Esophagus squamous epithelium (tissue), 5 donors: ENCODE results near the gene ELMO1. TPM values are rescaled to one million over a fixed set of nuclear protein-coding genes. Genes with fewer than 3 reads are reported as not detected.

Experiments
- DNase-seq: peaks from one replicate; lab custom pipeline; 2025; lab: John Stamatoyannopoulos, UW
- H3K27ac ChIP-seq, 4 donors: fragments of 200-600 bp; sonication (generic); one replicate each; pipeline ENCODE4 v1.5.1; 2016 to 2019; ENCODE audit warnings: mild to moderate bottlenecking in 1 of 4
- H3K27me3 ChIP-seq, 4 donors: fragments of 200-600 bp; sonication (generic); 1 replicate in 3 of 4; 2 replicates in 1 of 4; pipeline versions ENCODE4 v1.5.1 to v1.6.0; 2017 to 2021; ENCODE audit warnings: antibody characterized with exemption in 1 of 4
- H3K36me3 ChIP-seq, 3 donors: fragments of 200-600 bp; sonication (generic); one replicate each; pipeline ENCODE4 v1.5.1; 2016 to 2019
- H3K4me1 ChIP-seq, 3 donors: fragments of 200-600 bp; sonication (generic); one replicate each; pipeline ENCODE4 v1.5.1; 2017 to 2019
- H3K4me3 ChIP-seq, 4 donors: fragments of 200-600 bp; sonication (generic); 1 replicate in 3 of 4; 2 replicates in 1 of 4; pipeline ENCODE4 v1.5.1; 2016 to 2019; ENCODE audit warnings: mild to moderate bottlenecking in 2 of 4, moderate library complexity in 1 of 4
- H3K9me3 ChIP-seq, 3 donors: fragments of 200-600 bp; sonication (generic); one replicate each; pipeline ENCODE4 v1.5.1; 2016 to 2019
- POLR2A ChIP-seq, 4 donors: fragments of 450-650 bp; IDR thresholded peaks; one replicate each; pipeline ENCODE4 v1.6.1; 2017; ENCODE audit warnings: antibody characterized with exemption in 4 of 4, mild to moderate bottlenecking in 4 of 4, moderate library complexity in 3 of 4
- WGBS, 2 donors: methylation state at CpG; one replicate each; pipeline ENCODE4 v1.1.5; 2018; 5-methylcytosine and 5-hydroxymethylcytosine counted together
- intact Hi-C: fragments of 100-400 bp; cut with DNase I; formaldehyde crosslinking; loops from one replicate; pipeline ENCODE4 v1.15.0; 2022
- total RNA-seq, 4 donors: library from RNA; depleted of rRNA; stranded (reverse); fragments of >200 nt; gene quantifications; one replicate each; pipeline ENCODE4 v1.1.0, GENCODE V29; 2016
- TF ChIP-seq, protein P1 (sequence below), 6 experiments: fragments of 450-650 bp in 4 of 6; fragments of 200-600 bp in 2 of 6; sonication (generic) in 2 of 6; IDR thresholded peaks; one replicate each; pipeline ENCODE4 v1.5.1; 2016 to 2019; ENCODE audit warnings: antibody characterized with exemption in 6 of 6, mild to moderate bottlenecking in 4 of 6, moderate library complexity in 4 of 6
- donor health status: DM: yes; HTN: yes; CAD: no.

The ELMO1 gene
- total RNA-seq, 4 donors from 2014 or later = 0.68 to 36.6 (median 11.8) TPM

DNA sequence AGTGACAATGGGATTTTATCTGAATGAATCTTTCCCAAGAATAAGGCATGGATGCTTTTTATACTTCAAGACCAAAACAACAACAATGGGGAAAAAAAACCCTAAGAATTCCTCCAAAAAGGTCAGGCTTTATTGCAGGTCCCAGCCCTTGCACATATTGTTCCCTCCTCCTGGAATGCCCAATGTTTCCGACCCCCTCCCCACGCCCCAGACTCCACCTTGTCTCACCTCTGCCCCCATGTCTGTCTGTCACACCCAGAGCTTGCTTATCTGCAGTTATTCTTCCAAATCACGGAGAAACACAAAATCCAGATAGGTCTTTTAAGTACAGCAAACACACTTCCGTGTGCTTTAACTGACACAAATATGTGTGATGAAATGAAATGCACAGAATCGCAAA lies 43.5 kb downstream of the ELMO1 start:
- Histone ChIP-seq H3K36me3 (no peaks in the 10 kb centered on the region), H3K27ac (no peak overlapping the region), H3K4me3 (no peak overlapping the region), H3K4me1 (peaks cover 0 to 26% (median 10%) of the 10 kb centered on the region in 3 donors), H3K9me3 (no peaks in the 10 kb centered on the region), H3K27me3 (no peaks in the 10 kb centered on the region)
- DNase-seq = no peak
- intact Hi-C loops = no loop called here
- TF ChIP-seq, protein P1, sequence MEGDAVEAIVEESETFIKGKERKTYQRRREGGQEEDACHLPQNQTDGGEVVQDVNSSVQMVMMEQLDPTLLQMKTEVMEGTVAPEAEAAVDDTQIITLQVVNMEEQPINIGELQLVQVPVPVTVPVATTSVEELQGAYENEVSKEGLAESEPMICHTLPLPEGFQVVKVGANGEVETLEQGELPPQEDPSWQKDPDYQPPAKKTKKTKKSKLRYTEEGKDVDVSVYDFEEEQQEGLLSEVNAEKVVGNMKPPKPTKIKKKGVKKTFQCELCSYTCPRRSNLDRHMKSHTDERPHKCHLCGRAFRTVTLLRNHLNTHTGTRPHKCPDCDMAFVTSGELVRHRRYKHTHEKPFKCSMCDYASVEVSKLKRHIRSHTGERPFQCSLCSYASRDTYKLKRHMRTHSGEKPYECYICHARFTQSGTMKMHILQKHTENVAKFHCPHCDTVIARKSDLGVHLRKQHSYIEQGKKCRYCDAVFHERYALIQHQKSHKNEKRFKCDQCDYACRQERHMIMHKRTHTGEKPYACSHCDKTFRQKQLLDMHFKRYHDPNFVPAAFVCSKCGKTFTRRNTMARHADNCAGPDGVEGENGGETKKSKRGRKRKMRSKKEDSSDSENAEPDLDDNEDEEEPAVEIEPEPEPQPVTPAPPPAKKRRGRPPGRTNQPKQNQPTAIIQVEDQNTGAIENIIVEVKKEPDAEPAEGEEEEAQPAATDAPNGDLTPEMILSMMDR (IDR thresholded peaks at IDR 0.05) = no peak
- no peak for TF ChIP-seq POLR2A (IDR thresholded peaks at IDR 0.05)
- WGBS, 2 donors = 47 to 70% methylated on average over 5 of the region's 5 CpGs

DNA sequence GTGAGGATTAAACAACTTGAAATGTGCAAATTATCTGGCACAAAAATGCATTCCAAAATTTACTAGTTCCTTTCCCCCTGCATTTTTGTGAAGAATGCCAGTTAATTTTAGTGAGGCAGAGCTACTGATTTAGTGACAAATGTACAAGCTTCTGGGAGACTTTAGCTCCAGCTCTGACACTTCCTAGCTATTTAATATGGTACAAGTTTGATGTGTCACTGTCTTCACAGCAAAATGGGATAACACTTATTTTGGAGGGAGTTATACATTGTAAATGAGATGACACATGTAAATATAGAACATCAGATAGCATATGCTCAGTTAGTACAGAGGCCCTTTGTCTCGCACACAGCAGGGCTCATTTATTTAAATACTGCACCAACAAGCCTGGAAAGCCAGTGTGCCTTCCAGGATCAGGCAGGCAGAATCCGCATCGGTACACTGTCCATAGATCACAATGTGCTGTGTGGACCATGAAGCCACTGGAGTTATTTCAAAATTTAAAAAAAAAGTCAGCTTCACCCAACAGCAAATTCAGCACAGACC lies 48.7 kb downstream of the ELMO1 start:
- WGBS, 2 donors = 79 to 87% methylated on average over 3 of the region's 3 CpGs
- Histone ChIP-seq H3K27me3 (no peaks in the 10 kb centered on the region), H3K4me3 (no peak overlapping the region), H3K9me3 (no peaks in the 10 kb centered on the region), H3K36me3 (no peaks in the 10 kb centered on the region), H3K4me1 (peaks cover 0 to under 1% (median under 1%) of the 10 kb centered on the region in 3 donors), H3K27ac (no peak overlapping the region)
- DNase-seq = no peak
- intact Hi-C loops = no loop called here
- TF ChIP-seq, protein P1 (IDR thresholded peaks at IDR 0.05) = no peak
- TF ChIP-seq POLR2A (IDR thresholded peaks at IDR 0.05) = no peak

DNA sequence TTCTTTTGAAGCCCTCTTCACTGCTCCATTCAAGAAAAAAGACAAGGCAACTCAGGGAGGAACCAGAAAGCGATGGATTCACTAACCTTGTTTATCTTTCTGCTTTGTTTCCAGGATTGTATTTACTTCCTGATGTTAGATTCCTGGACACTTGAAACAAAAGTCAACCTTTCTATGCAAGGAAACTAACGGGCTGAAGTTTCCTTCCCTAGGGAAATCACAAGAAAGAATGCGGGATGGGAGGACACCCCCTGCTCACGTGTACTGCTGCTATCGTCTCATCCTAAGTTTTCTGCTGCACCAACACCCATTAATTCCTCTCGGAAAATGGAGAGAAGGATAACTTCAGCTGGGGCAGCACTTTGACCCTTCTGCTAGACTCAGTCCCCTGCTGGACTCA lies 50.3 kb downstream of the ELMO1 start:
- Histone ChIP-seq H3K9me3 (no peaks in the 10 kb centered on the region), H3K36me3 (no peaks in the 10 kb centered on the region), H3K4me1 (no peaks in the 10 kb centered on the region), H3K27ac (no peak overlapping the region), H3K27me3 (no peaks in the 10 kb centered on the region), H3K4me3 (no peak overlapping the region)
- WGBS, 2 donors = 51 to 56% methylated on average over 6 of the region's 6 CpGs
- intact Hi-C loops = no loop called here
- TF ChIP-seq POLR2A (IDR thresholded peaks at IDR 0.05) = no peak
- TF ChIP-seq, protein P1 (IDR thresholded peaks at IDR 0.05) = no peak
- no peak for DNase-seq

DNA sequence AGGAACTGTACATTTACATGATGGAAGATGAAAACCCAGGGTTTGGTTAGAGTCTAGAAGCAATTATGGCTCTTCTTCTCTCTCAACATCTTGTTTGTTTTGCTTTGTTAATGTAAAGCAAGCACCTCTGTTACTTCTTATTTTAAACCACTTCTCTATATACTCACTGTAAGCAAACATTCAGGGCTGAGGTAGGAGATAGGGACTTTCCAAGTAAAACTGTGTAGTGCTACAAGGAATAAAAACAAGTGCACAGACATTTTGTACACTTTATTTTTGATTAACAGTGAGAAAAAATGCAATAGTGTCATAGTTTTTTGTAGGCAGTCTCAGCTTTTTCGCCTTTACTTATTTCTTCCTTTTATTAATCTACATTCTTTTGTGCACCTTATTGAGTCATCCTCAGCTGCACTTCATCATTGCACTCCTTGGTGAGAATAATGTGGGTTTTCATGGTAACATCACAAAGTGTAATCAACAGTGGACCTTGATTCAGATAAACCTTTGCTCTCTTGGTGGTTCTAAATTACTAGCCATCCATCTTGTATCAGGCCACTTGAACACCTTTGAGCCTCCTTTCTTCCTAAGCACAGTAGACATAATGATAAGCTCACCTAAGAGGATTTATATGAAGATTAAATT lies 52.9 kb downstream of the ELMO1 start:
- H3K4me3 ChIP-seq = no peak overlapping the region
- no peak for TF ChIP-seq POLR2A (IDR thresholded peaks at IDR 0.05)
- TF ChIP-seq, protein P1 (IDR thresholded peaks at IDR 0.05) = no peak
- H3K9me3 ChIP-seq = no peaks in the 10 kb centered on the region
- no peaks in the 10 kb centered on the region for H3K36me3 ChIP-seq
- no peak overlapping the region for H3K27ac ChIP-seq
- no peak for DNase-seq
- H3K4me1 ChIP-seq = peaks cover 0 to 20% (median 6%) of the 10 kb centered on the region in 3 donors
- intact Hi-C loops = no loop called here
- WGBS, 2 donors = 45 to 52% methylated on average over 1 of the region's 1 CpG
- no peaks in the 10 kb centered on the region for H3K27me3 ChIP-seq

DNA sequence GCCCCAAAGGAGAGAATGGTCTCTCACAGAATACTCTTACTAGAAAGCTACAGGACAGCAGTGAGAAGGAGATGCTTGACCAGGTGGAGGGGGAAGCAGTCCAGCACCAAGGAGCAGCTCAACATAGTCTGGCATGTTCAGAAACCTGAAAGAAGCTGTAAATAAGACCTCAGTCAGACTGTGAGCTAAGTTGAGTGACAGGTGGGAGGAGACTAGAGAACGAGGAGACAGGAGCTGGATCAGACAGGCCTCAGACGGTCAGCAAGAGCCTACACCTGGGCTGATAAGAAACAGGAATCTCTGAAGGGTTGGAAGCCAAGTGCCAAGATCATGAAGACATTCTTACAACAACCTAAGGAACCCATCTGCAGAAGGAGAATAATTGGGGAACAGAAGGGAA lies 54.5 kb downstream of the ELMO1 start:
- Histone ChIP-seq H3K4me3 (no peak overlapping the region), H3K36me3 (no peaks in the 10 kb centered on the region), H3K27ac (no peak overlapping the region), H3K27me3 (no peaks in the 10 kb centered on the region), H3K4me1 (peaks cover 0 to 33% (median 6%) of the 10 kb centered on the region in 3 donors), H3K9me3 (no peaks in the 10 kb centered on the region)
- WGBS, 2 donors = 53 to 54% methylated on average over 2 of the region's 2 CpGs
- intact Hi-C loops = no loop called here
- DNase-seq = no peak
- TF ChIP-seq, protein P1 (IDR thresholded peaks at IDR 0.05) = no peak
- no peak for TF ChIP-seq POLR2A (IDR thresholded peaks at IDR 0.05)
